AG04450 (cell line): ENCODE results near the gene ZNF292. TPM values are rescaled to one million over a fixed set of nuclear protein-coding genes. Genes with fewer than 3 reads are reported as not detected.
"Not testable (repeated sequence)": the region's sequence is repeated elsewhere in the genome, so short reads cannot be mapped to it uniquely, and the experiment has no call there.

Experiments used
- CTCF ChIA-PET: fragments of 300-600, 350-600 bp; formaldehyde crosslinking; extraction: SDS; loops from one replicate; lab custom pipeline; 2022; ENCODE audit warnings: antibody characterized with exemption, inconsistent platforms; lab: Charles Lee
- POLR2A ChIA-PET: fragments of 350-600 bp; formaldehyde crosslinking; extraction: SDS; loops from one replicate; lab custom pipeline; 2021; ENCODE audit warnings: antibody characterized with exemption, inconsistent platforms; lab: Yijun Ruan, JAX
- DNase-seq: peaks from one replicate; pipeline ENCODE4 v3.0.0-alpha.2; 2011; ENCODE audit warnings: low read depth, low spot score
- H3K27ac ChIP-seq: one replicate; pipeline ENCODE4 v1.5.1; 2012; ENCODE audit warnings: low read depth, low read length, control low read depth
- H3K27me3 ChIP-seq: one replicate; pipeline ENCODE4 v1.6.0; 2012; ENCODE audit warnings: low read length; ENCODE audit not compliant: control insufficient read depth, insufficient read depth
- H3K4me3 ChIP-seq: 2 replicates; pipeline ENCODE4 v1.5.1; 2011; ENCODE audit warnings: mild to moderate bottlenecking, low read depth, low read length, control low read depth
- H3K9me3 ChIP-seq: 2 replicates; pipeline ENCODE4 v1.5.1; 2012; ENCODE audit warnings: low read length; ENCODE audit not compliant: control insufficient read depth, insufficient read depth
- polyA plus RNA-seq: library from polyadenylated mRNA; depleted of rRNA; stranded (reverse); fragments of >200 nt; gene quantifications from 2 replicates; pipeline ENCODE4 v1.2.3, GENCODE V29; 2011
- TF ChIP-seq, protein P1 (sequence below): IDR thresholded peaks from 2 replicates; pipeline ENCODE4 v1.5.1; 2011; ENCODE audit warnings: low read depth, low read length, control low read depth, inconsistent platforms

Gene ZNF292
- polyA plus RNA-seq, 1 experiment = 18.0 TPM

DNA sequence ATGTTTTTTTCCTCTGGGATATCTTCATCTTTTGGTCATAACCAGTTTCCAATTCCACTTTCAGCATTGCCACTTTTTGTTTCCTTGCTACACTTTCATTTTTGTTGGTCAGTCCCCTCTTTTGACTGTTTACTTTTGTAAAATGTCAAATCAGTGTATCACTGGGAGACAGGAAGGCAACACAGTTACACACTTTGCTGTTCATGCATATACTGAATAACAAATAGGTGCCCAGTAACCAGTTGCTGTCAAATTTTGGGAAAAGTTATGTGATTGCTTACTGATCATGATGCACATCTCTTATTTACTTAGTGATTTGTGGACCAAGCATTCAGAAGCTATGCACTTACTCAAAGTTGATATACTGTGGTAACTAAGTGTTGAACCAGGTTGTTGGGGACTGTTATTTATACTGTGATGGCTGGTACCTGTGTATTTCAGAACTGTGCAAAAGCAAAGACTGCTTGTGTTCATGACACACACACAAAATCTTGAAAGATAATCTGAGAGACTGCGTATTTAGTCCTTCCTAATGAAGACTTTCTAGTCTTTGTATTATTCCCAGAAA is 41.0 kb downstream of the ZNF292 start:
- H3K27ac ChIP-seq = no peak overlapping the region
- H3K27me3 ChIP-seq = no peaks in the 10 kb centered on the region
- TF ChIP-seq, protein P1, sequence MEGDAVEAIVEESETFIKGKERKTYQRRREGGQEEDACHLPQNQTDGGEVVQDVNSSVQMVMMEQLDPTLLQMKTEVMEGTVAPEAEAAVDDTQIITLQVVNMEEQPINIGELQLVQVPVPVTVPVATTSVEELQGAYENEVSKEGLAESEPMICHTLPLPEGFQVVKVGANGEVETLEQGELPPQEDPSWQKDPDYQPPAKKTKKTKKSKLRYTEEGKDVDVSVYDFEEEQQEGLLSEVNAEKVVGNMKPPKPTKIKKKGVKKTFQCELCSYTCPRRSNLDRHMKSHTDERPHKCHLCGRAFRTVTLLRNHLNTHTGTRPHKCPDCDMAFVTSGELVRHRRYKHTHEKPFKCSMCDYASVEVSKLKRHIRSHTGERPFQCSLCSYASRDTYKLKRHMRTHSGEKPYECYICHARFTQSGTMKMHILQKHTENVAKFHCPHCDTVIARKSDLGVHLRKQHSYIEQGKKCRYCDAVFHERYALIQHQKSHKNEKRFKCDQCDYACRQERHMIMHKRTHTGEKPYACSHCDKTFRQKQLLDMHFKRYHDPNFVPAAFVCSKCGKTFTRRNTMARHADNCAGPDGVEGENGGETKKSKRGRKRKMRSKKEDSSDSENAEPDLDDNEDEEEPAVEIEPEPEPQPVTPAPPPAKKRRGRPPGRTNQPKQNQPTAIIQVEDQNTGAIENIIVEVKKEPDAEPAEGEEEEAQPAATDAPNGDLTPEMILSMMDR = no peak
- H3K9me3 ChIP-seq = no peaks in the 10 kb centered on the region
- POLR2A ChIA-PET = no interaction called here
- CTCF ChIA-PET = interaction anchor here (2.0 kb wide), 1 partner anchor 117 kb away, joined by 4 read pairs; no protein-coding TSS in a partner anchor
- no peak overlapping the region for H3K4me3 ChIP-seq
- no peak for DNase-seq

DNA sequence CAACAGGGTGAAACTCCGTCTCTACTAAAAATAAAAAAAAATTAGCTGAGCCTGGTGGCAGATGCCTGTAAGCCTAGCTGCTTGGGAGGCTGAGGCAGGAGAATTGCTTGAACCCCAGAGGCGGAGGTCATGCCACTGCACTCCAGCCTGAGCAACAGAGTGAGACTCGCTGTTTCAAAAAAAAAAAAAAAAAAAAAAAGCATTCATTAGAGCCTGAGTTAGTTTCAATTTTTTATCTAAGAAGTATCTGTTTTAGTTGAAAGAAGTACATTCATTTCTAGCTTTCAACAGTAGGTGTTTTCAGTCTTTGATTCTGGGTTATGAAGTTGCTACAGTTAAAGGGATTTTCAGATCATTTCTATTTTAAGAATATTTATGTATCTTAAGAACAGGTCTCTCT is 42.2 kb downstream of the ZNF292 start:
- Histone ChIP-seq H3K9me3 (no peaks in the 10 kb centered on the region), H3K4me3 (no peak overlapping the region), H3K27ac (no peak overlapping the region), H3K27me3 (no peaks in the 10 kb centered on the region)
- CTCF ChIA-PET = interaction anchor here (0.7 to 2.0 kb wide), 2 partner anchors 119 to 124 kb away, joined by 4 read pairs; no protein-coding TSS in a partner anchor
- TF ChIP-seq, protein P1 = no peak
- no peak for DNase-seq
- POLR2A ChIA-PET = interaction anchor here (1.2 kb wide), 1 partner anchor 24 kb away, joined by 4 read pairs; no protein-coding TSS in a partner anchor

DNA sequence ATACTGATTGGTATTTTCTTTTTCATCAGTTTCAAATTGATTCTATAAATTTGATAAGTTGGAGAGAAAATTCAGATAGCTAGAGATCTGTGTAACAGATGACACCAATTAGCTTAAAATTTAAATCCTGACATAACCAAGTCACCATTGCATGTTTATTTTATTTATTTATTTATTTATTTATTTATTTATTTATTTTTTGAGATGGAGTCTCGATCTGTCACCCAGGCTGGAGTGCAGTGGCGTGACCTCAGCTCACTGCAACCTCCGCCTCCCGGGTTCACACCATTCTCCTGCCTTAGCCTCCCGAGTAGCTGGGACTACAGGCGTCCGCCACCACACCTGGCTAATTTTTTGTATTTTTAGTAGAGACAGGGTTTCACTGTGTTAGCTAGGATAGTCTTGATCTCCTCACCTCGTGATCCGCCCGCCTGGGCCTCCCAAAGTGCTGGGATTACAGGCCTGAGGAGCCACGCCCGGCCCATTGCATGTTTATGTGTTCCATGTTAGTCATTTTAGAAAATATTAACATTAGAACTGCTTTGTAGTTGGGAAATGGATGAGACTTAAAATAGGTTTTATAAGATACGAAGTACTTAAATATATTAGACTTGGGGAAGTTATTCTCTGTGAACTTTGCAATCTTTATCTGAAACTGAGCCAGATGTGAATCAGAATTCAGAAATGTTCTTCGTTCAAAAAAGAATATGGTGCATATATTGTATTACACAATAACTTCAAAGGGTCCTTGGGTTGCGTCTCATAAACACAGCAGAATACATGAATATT is 42.9 kb downstream of the ZNF292 start:
- not testable (repeated sequence) for H3K27ac ChIP-seq, H3K9me3 ChIP-seq, DNase-seq, H3K27me3 ChIP-seq, H3K4me3 ChIP-seq
- CTCF ChIA-PET = interaction anchor here (2.0 kb wide), 1 partner anchor 119 kb away, joined by 4 read pairs; no protein-coding TSS in a partner anchor
- POLR2A ChIA-PET = interaction anchor here (1.2 kb wide), 1 partner anchor 25 kb away, joined by 4 read pairs; no protein-coding TSS in a partner anchor

DNA sequence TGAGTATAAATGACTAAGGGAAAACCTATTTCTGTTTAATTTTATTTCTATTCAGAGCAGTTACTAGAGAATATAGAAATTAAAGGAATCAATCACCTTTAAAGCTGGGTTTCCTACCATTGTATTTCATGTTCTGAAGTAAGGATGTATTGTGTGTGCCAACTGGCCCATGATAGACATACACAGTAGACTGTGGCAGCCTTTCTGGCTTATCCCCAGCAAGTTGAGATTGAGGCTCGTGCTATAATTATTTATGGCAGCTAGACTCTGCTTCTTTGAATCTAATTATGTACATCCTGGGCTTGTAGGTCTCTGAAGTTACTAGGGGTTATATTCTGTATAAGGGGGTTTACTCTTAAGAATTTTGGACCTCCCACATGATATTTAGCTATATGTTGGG is 44.4 kb downstream of the ZNF292 start:
- Histone ChIP-seq H3K27ac (no peak overlapping the region), H3K27me3 (no peaks in the 10 kb centered on the region), H3K4me3 (no peak overlapping the region), H3K9me3 (no peaks in the 10 kb centered on the region)
- DNase-seq = no peak
- TF ChIP-seq, protein P1 = no peak
- POLR2A ChIA-PET = no interaction called here
- CTCF ChIA-PET = no interaction called here

DNA sequence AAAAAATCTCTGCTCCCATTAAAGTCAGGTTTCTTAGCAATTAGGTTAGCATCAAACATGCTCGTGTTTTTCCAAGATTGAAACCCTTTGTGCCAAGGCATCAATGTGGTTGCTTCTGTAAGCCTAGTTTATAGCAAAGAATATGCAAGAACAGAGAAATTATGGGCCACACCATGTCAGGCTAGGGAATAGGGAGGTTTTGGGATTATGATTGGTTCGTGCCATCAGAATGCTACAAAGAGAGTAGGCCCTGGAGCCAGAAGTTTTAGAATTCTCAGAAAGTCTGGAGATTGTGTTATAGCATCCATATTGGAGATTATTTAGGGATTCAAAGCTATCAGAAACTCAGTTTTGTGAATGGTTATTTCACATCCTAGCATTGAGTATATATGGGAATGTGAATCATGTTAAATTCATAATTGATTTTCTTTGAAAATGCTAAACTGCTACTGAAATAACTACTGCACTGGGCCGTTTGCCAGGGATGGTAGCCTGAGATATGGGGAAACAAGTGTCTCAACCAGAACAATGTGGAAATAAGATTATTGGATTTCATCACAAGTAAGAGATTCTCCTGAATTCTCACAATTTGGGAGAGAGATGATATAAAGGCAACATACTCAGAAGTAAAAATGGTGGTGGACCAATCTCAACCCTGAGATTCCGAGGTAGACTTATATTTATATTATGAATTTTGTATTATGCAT is 45.3 kb downstream of the ZNF292 start:
- CTCF ChIA-PET = no interaction called here
- POLR2A ChIA-PET = no interaction called here
- H3K27ac ChIP-seq = no peak overlapping the region
- no peak for DNase-seq
- H3K27me3 ChIP-seq = no peaks in the 10 kb centered on the region
- no peaks in the 10 kb centered on the region for H3K9me3 ChIP-seq
- TF ChIP-seq, protein P1 = no peak
- no peak overlapping the region for H3K4me3 ChIP-seq
